Measurements from ENCODE around the gene MDM1.

MDM1 gene

GRCh38 chr12:68250454-68250853 lies 81.7 kb downstream of the MDM1 start:
- H3K4me3 ChIP-seq (ENCODE audit: low read depth, low read length) = no peak overlapping the region
- TF ChIP-seq CTCF (IDR thresholded peaks at IDR 0.05; ENCODE audit: low read depth, low read length) = no peak

- TF ChIP-seq CTCF (IDR thresholded peaks at IDR 0.05; ENCODE audit: low read depth, low read length) = no peak
These were observed 84.4 kb downstream of the MDM1 start for GRCh38 chr12:68247785-68248184.

GRCh38 chr12:68246350-68246749 lies 85.8 kb downstream of the MDM1 start:
- no peak for TF ChIP-seq CTCF (IDR thresholded peaks at IDR 0.05; ENCODE audit: low read depth, low read length)
- H3K4me3 ChIP-seq (ENCODE audit: low read depth, low read length) = no peak overlapping the region

More at GRCh38 chr12:68247785-68248184, 84.4 kb downstream of the MDM1 start:
- no peak overlapping the region for H3K4me3 ChIP-seq (ENCODE audit: low read depth, low read length)

GRCh38 chr12:68245180-68246021 lies 86.8 kb downstream of the MDM1 start:
- TF ChIP-seq CTCF (IDR thresholded peaks at IDR 0.05; ENCODE audit: low read depth, low read length) = no peak
- H3K4me3 ChIP-seq (ENCODE audit: low read depth, low read length) = no peak overlapping the region

Data from WI38 (cell line).